ENCODE data around the gene SKP1. TPM values are rescaled to one million over a fixed set of nuclear protein-coding genes. Genes with fewer than 3 reads are reported as not detected.

Gene SKP1
- polyA plus RNA-seq, 3 donors: 182 to 787 (median 735) TPM

DNA sequence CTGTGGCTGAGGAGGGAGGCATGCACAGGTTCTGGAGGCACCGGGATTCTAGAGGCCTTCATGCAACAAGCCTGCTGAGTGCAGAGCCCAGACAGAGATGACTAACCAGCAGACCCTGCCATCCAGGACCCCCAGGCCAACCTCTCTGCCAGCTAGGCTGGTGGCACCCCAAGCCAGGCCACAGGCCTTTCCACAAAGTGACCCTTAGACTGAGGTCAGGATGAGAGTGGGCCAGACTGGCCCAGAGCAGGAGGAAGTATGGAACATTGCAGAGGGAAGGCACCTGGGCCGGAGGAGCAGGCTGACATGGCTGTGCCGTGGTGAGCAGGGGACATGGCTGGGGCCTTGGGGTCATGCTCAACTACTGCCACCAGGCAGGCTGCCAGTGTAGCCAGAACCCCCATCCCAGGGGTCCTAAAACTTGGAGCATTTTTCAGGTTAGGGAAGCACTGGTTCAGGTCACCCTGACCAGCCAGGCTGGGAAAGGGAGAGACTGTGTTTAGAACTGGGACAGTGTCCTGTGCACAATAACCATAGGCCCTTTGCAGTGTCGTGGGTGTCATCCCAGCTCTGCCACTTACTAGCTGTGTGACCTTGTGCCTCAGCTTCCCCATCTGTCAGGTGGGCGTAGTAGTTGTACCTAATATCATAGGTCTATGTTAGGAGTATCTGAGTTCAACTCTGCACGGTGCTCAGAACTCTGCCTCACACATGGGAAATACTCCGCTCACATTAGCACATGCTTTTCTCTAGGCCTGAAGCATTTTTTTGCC lies 45.0 kb downstream of the SKP1 start:
- H3K27me3 Mint-ChIP-seq (ENCODE audit: low read depth in 3 of 3): peaks cover 0 to 4% (median 0%) of the 10 kb centered on the region in 3 donors
- intact Hi-C loops (cut with micrococcal nuclease): no loop called here
- H2AFZ ChIP-seq (ENCODE audit: insufficient read depth, low read depth, low read length, poor library complexity, severe bottlenecking): no peak overlapping the region
- H3K27ac ChIP-seq (ENCODE audit: low read depth in 1 of 2, low read length in 2 of 2): no peak overlapping the region
- TF ChIP-seq, protein P1, sequence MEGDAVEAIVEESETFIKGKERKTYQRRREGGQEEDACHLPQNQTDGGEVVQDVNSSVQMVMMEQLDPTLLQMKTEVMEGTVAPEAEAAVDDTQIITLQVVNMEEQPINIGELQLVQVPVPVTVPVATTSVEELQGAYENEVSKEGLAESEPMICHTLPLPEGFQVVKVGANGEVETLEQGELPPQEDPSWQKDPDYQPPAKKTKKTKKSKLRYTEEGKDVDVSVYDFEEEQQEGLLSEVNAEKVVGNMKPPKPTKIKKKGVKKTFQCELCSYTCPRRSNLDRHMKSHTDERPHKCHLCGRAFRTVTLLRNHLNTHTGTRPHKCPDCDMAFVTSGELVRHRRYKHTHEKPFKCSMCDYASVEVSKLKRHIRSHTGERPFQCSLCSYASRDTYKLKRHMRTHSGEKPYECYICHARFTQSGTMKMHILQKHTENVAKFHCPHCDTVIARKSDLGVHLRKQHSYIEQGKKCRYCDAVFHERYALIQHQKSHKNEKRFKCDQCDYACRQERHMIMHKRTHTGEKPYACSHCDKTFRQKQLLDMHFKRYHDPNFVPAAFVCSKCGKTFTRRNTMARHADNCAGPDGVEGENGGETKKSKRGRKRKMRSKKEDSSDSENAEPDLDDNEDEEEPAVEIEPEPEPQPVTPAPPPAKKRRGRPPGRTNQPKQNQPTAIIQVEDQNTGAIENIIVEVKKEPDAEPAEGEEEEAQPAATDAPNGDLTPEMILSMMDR (IDR thresholded peaks at IDR 0.05): no peak
- no peaks in the 10 kb centered on the region for H3K27me3 ChIP-seq (ENCODE audit: control insufficient read depth in 2 of 2, insufficient read depth in 2 of 2, low read length in 2 of 2)
- H3K9ac ChIP-seq (ENCODE audit: insufficient read depth, low read length, poor library complexity, severe bottlenecking): no peak overlapping the region
- peaks cover 21 to 31% of the 10 kb centered on the region in 2 donors for H3K36me3 Mint-ChIP-seq
- peaks cover 9% of the 10 kb centered on the region for H4K20me1 ChIP-seq (ENCODE audit: insufficient read depth, low read length)
- DNase-seq: no peak
- peaks cover 1% of the 10 kb centered on the region for H3K4me1 Mint-ChIP-seq
- H3K27ac Mint-ChIP-seq: peak overlapping the region in 1 of 7 donors; percentile 50
- H3K4me3 Mint-ChIP-seq: no peak overlapping the region
- H3K9me3 Mint-ChIP-seq: no peaks in the 10 kb centered on the region
- H3K79me2 ChIP-seq (ENCODE audit: insufficient read depth, low read length): no peaks in the 10 kb centered on the region
- peaks cover 5 to 30% of the 10 kb centered on the region in 2 donors for H3K36me3 ChIP-seq (replicated peaks in 1 of 2; ENCODE audit: control insufficient read depth in 1 of 2, insufficient read depth in 2 of 2, low read length in 2 of 2)
- H3K4me3 ChIP-seq (replicated peaks in 1 of 3; ENCODE audit: low read depth in 2 of 3, low read length in 3 of 3): no peak overlapping the region
- H3K4me2 ChIP-seq (replicated peaks; ENCODE audit: extremely low read depth, low read length, poor library complexity, severe bottlenecking): no peak overlapping the region
- H3K4me1 ChIP-seq (ENCODE audit: control insufficient read depth in 1 of 2, insufficient read depth in 2 of 2, low read length in 2 of 2): no peaks in the 10 kb centered on the region
- H3K9me3 ChIP-seq (replicated peaks in 1 of 2; ENCODE audit: control insufficient read depth in 1 of 2, insufficient read depth in 1 of 2, low read length in 2 of 2): no peaks in the 10 kb centered on the region
- 100% methylated on average over 3 of the region's 7 CpGs for WGBS (ENCODE audit: insufficient coverage)

- no peak for DNase-seq
- intact Hi-C loops (cut with micrococcal nuclease): no loop called here
- H3K36me3 Mint-ChIP-seq: peaks cover 19 to 29% of the 10 kb centered on the region in 2 donors
- TF ChIP-seq, protein P1 (IDR thresholded peaks at IDR 0.05): no peak
- 96% methylated on average over 3 of the region's 3 CpGs for WGBS (ENCODE audit: insufficient coverage)
- peaks cover 1% of the 10 kb centered on the region for H3K4me1 Mint-ChIP-seq
- no peak overlapping the region for H3K27ac ChIP-seq (ENCODE audit: low read depth in 1 of 2, low read length in 2 of 2)
- H3K9me3 Mint-ChIP-seq: no peaks in the 10 kb centered on the region
- H3K4me3 Mint-ChIP-seq: no peak overlapping the region
- H3K36me3 ChIP-seq (replicated peaks in 1 of 2; ENCODE audit: control insufficient read depth in 1 of 2, insufficient read depth in 2 of 2, low read length in 2 of 2): peaks cover 5 to 24% of the 10 kb centered on the region in 2 donors
- no peak overlapping the region for H3K9ac ChIP-seq (ENCODE audit: insufficient read depth, low read length, poor library complexity, severe bottlenecking)
- no peaks in the 10 kb centered on the region for H3K79me2 ChIP-seq (ENCODE audit: insufficient read depth, low read length)
- H3K4me3 ChIP-seq (replicated peaks in 1 of 3; ENCODE audit: low read depth in 2 of 3, low read length in 3 of 3): no peak overlapping the region
- H3K4me2 ChIP-seq (replicated peaks; ENCODE audit: extremely low read depth, low read length, poor library complexity, severe bottlenecking): no peak overlapping the region
- no peak overlapping the region for H2AFZ ChIP-seq (ENCODE audit: insufficient read depth, low read depth, low read length, poor library complexity, severe bottlenecking)
- peak overlapping the region in 1 of 7 donors; percentile 7 for H3K27ac Mint-ChIP-seq
- peaks cover 5% of the 10 kb centered on the region for H4K20me1 ChIP-seq (ENCODE audit: insufficient read depth, low read length)
- H3K9me3 ChIP-seq (replicated peaks in 1 of 2; ENCODE audit: control insufficient read depth in 1 of 2, insufficient read depth in 1 of 2, low read length in 2 of 2): no peaks in the 10 kb centered on the region
- H3K27me3 Mint-ChIP-seq (ENCODE audit: low read depth in 3 of 3): peaks cover 0 to 6% (median under 1%) of the 10 kb centered on the region in 3 donors
- H3K4me1 ChIP-seq (ENCODE audit: control insufficient read depth in 1 of 2, insufficient read depth in 2 of 2, low read length in 2 of 2): no peaks in the 10 kb centered on the region
- H3K27me3 ChIP-seq (ENCODE audit: control insufficient read depth in 2 of 2, insufficient read depth in 2 of 2, low read length in 2 of 2): no peaks in the 10 kb centered on the region
These were observed 45.6 kb downstream of the SKP1 start for GRCh38 chr5:134131165-134131564.

Measured in CD14-positive monocyte (primary cell).